ENCODE measurements around the gene TBC1D3.
"Not testable (repeated sequence)": the region's sequence is repeated elsewhere in the genome, so short reads cannot be mapped to it uniquely, and the experiment has no call there.

TBC1D3 gene

DNA sequence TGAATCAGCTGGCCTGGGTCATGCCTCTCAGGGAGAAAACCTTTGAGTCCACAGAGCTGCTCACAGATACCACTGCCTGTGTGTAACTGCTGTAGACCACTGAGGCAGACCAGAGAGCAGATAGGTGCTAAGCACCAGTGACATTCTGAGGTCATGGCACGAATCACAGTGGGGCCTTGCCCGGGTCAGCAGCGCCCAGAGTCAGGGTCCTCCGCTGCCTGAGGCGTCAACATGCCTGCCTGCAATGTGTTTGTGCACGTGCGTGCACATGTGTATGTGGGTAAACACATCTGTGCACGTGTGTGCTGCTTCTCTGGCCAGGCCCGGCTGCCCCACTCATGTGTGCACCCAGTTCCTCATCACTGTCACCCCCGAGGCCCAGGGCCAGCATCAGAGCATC, at the start of gene TBC1D3:
TSS of gene TBC1D3 (minus strand) at position 101 of the 400 bp plus-strand sequence. CDS start 1,526 bp downstream, outside the sequence.
- H4K20me1 ChIP-seq (ENCODE audit: insufficient read depth, low read length); H3K27me3 ChIP-seq (ENCODE audit: low read depth, low read length); H3K79me2 ChIP-seq (ENCODE audit: low read length); H3K36me3 ChIP-seq (replicated peaks; ENCODE audit: low read depth, low read length); H3K9ac ChIP-seq (ENCODE audit: low read length); H3K27ac ChIP-seq (ENCODE audit: low read length); H3K9me3 ChIP-seq (ENCODE audit: insufficient read depth, low read length); H3K4me1 ChIP-seq (ENCODE audit: low read length); H3K4me3 ChIP-seq (ENCODE audit: low read length); H2AFZ ChIP-seq (ENCODE audit: low read depth, low read length); H3K4me2 ChIP-seq (ENCODE audit: low read length): not testable (repeated sequence)

DNA sequence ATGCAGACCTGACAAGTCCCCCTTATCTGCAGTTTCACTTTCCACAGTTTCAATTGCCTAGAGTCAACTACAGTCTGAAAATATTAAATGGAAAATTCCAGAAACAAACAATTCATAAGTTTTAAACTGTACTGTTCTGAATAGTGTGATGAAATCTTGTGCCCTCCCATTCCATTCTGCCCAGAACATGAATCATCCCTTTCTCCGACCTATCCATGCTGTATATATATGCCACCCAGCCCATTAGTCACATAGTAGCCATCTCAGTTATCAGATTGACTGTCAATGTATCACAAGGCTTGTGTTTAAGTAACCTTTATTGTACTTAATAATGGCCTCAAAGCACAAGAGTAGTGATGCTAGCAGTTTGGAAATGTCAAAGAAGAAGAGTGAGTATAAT, 40.4 kb upstream of the TBC1D3 start:
- not testable (repeated sequence) for H3K9ac ChIP-seq (ENCODE audit: low read length); H3K27ac ChIP-seq (ENCODE audit: low read length); H3K27me3 ChIP-seq (ENCODE audit: low read depth, low read length); H3K9me3 ChIP-seq (ENCODE audit: insufficient read depth, low read length); H3K4me1 ChIP-seq (ENCODE audit: low read length); H3K36me3 ChIP-seq (replicated peaks; ENCODE audit: low read depth, low read length); H3K79me2 ChIP-seq (ENCODE audit: low read length); H4K20me1 ChIP-seq (ENCODE audit: insufficient read depth, low read length); H3K4me3 ChIP-seq (ENCODE audit: low read length); H2AFZ ChIP-seq (ENCODE audit: low read depth, low read length); H3K4me2 ChIP-seq (ENCODE audit: low read length)

- not testable (repeated sequence) for H3K79me2 ChIP-seq (ENCODE audit: low read length); H3K9me3 ChIP-seq (ENCODE audit: insufficient read depth, low read length); H3K4me1 ChIP-seq (ENCODE audit: low read length); H3K27ac ChIP-seq (ENCODE audit: low read length); H3K9ac ChIP-seq (ENCODE audit: low read length); H2AFZ ChIP-seq (ENCODE audit: low read depth, low read length); H4K20me1 ChIP-seq (ENCODE audit: insufficient read depth, low read length); H3K4me3 ChIP-seq (ENCODE audit: low read length); H3K27me3 ChIP-seq (ENCODE audit: low read depth, low read length); H3K36me3 ChIP-seq (replicated peaks; ENCODE audit: low read depth, low read length); H3K4me2 ChIP-seq (ENCODE audit: low read length)
These were observed 33.6 kb upstream of the TBC1D3 start for GRCh38 chr17:38225844-38226495.

- not testable (repeated sequence) for H3K4me2 ChIP-seq (ENCODE audit: low read length); H3K79me2 ChIP-seq (ENCODE audit: low read length); H3K4me3 ChIP-seq (ENCODE audit: low read length)
These were observed 28.5 kb upstream of the TBC1D3 start for GRCh38 chr17:38220867-38221266.

GRCh38 chr17:38200271-38200670, 7.9 kb upstream of the TBC1D3 start:
- not testable (repeated sequence) for H3K27me3 ChIP-seq (ENCODE audit: low read depth, low read length); H2AFZ ChIP-seq (ENCODE audit: low read depth, low read length); H3K4me1 ChIP-seq (ENCODE audit: low read length); H3K27ac ChIP-seq (ENCODE audit: low read length); H3K9ac ChIP-seq (ENCODE audit: low read length); H3K36me3 ChIP-seq (replicated peaks; ENCODE audit: low read depth, low read length); H3K79me2 ChIP-seq (ENCODE audit: low read length); H3K9me3 ChIP-seq (ENCODE audit: insufficient read depth, low read length); H3K4me2 ChIP-seq (ENCODE audit: low read length); H4K20me1 ChIP-seq (ENCODE audit: insufficient read depth, low read length); H3K4me3 ChIP-seq (ENCODE audit: low read length)

More at GRCh38 chr17:38220867-38221266, 28.5 kb upstream of the TBC1D3 start:
- not testable (repeated sequence) for H3K27me3 ChIP-seq (ENCODE audit: low read depth, low read length); H3K9ac ChIP-seq (ENCODE audit: low read length); H2AFZ ChIP-seq (ENCODE audit: low read depth, low read length); H4K20me1 ChIP-seq (ENCODE audit: insufficient read depth, low read length); H3K4me1 ChIP-seq (ENCODE audit: low read length); H3K27ac ChIP-seq (ENCODE audit: low read length); H3K36me3 ChIP-seq (replicated peaks; ENCODE audit: low read depth, low read length); H3K9me3 ChIP-seq (ENCODE audit: insufficient read depth, low read length)

DNA sequence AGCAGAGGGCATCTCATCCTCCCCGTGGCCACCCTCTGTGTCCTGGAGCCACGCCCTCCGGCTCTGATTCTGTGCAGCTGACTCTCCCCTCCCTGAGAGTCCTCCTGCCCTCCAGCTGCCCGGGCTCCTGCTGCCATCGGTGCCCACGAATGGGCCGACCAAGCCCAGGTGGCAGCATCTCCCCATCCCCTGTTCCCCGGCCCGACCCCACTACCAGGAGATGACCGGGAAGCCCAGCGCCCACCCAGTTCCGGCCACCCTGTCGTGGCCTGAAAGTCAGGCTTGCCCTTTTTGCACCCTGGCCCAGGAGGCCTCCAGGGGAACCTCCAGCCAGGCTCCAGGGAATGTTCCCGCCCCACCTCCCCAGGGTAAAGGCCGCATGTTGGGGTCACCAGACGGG, 57.5 kb downstream of the TBC1D3 start:
- H2AFZ ChIP-seq (ENCODE audit: low read depth, low read length); H3K9ac ChIP-seq (ENCODE audit: low read length); H3K4me1 ChIP-seq (ENCODE audit: low read length); H4K20me1 ChIP-seq (ENCODE audit: insufficient read depth, low read length); H3K36me3 ChIP-seq (replicated peaks; ENCODE audit: low read depth, low read length); H3K9me3 ChIP-seq (ENCODE audit: insufficient read depth, low read length); H3K79me2 ChIP-seq (ENCODE audit: low read length); H3K4me3 ChIP-seq (ENCODE audit: low read length); H3K4me2 ChIP-seq (ENCODE audit: low read length); H3K27me3 ChIP-seq (ENCODE audit: low read depth, low read length); H3K27ac ChIP-seq (ENCODE audit: low read length): not testable (repeated sequence)
